AG04449 (cell line): ENCODE measurements around the gene FAT1.
"Not testable (repeated sequence)": the region's sequence is repeated elsewhere in the genome, so short reads cannot be mapped to it uniquely, and the experiment has no call there.

ENCODE experiments used
- CTCF ChIA-PET: fragments of 350-600 bp; formaldehyde crosslinking; extraction: SDS; loops from one replicate; lab custom pipeline; 2021; ENCODE audit warnings: antibody characterized with exemption; lab: Yijun Ruan, JAX
- POLR2A ChIA-PET: fragments of 400-600, 350-600 bp; formaldehyde crosslinking; extraction: SDS; loops from one replicate; lab custom pipeline; 2020; ENCODE audit warnings: antibody characterized with exemption, inconsistent platforms; lab: Yijun Ruan, JAX
- DNase-seq: peaks from one replicate; pipeline ENCODE4 v3.0.0-alpha.2; 2010; ENCODE audit warnings: low read depth, low spot score
- H3K4me3 ChIP-seq: 2 replicates; pipeline ENCODE4 v1.5.1; 2011; ENCODE audit warnings: low read depth, mild to moderate bottlenecking, control low read depth, low read length
- CTCF ChIP-seq: IDR thresholded peaks from one replicate; pipeline ENCODE4 v1.5.1; 2011; ENCODE audit warnings: mild to moderate bottlenecking, moderate library complexity, low read length, control low read depth, inconsistent platforms; ENCODE audit not compliant: insufficient read depth; ENCODE audit errors: missing control alignments

FAT1 gene

GRCh38 chr4:186765673-186766546 lies 42.3 kb upstream of the FAT1 start:
- no peak for DNase-seq
- POLR2A ChIA-PET, result no interaction called here
- CTCF ChIA-PET, result no interaction called here
- TF ChIP-seq CTCF, result no peak
- H3K4me3 ChIP-seq, result no peak overlapping the region

- CTCF ChIA-PET, result no interaction called here
- H3K4me3 ChIP-seq, result no peak overlapping the region
- POLR2A ChIA-PET, result no interaction called here
- DNase-seq, result no peak
- TF ChIP-seq CTCF, result no peak
Measured at GRCh38 chr4:186765138-186765537, 41.5 kb upstream of the FAT1 start.

- ChIA-PET CTCF (no interaction called here), POLR2A (no interaction called here)
Measured at GRCh38 chr4:186764457-186764856, 40.8 kb upstream of the FAT1 start.

GRCh38 chr4:186762865-186763264 lies 39.2 kb upstream of the FAT1 start:
- ChIA-PET CTCF (interaction anchor here (1.8 kb wide), 1 partner anchor 37 kb away, joined by 6 read pairs; no protein-coding TSS in a partner anchor), POLR2A (no interaction called here)
- DNase-seq, result no peak
- TF ChIP-seq CTCF, result no peak
- H3K4me3 ChIP-seq, result no peak overlapping the region

More at GRCh38 chr4:186764457-186764856, 40.8 kb upstream of the FAT1 start:
- TF ChIP-seq CTCF, result no peak
- no peak for DNase-seq
- no peak overlapping the region for H3K4me3 ChIP-seq

GRCh38 chr4:186762361-186762760 lies 38.7 kb upstream of the FAT1 start:
- no peak overlapping the region for H3K4me3 ChIP-seq
- POLR2A ChIA-PET, result no interaction called here
- no peak for TF ChIP-seq CTCF
- DNase-seq, result no peak
- CTCF ChIA-PET, result interaction anchor here (1.8 kb wide), 1 partner anchor 36 kb away, joined by 6 read pairs; no protein-coding TSS in a partner anchor

GRCh38 chr4:186761956-186762355 lies 38.3 kb upstream of the FAT1 start:
- CTCF ChIA-PET, result interaction anchor here (1.8 kb wide), 1 partner anchor 36 kb away, joined by 6 read pairs; no protein-coding TSS in a partner anchor
- H3K4me3 ChIP-seq, POLR2A ChIA-PET, DNase-seq: not testable (repeated sequence)

- H3K4me3 ChIP-seq, result no peak overlapping the region
- CTCF ChIA-PET, result no interaction called here
- TF ChIP-seq CTCF, result no peak
- no peak for DNase-seq
- POLR2A ChIA-PET, result no interaction called here
Measured at GRCh38 chr4:186761393-186761792, 37.7 kb upstream of the FAT1 start.
